ENCODE measurements around the gene GPR152.

Gene GPR152

GRCh38 chr11:67449116-67449844 lies 3.2 kb downstream of the GPR152 start:
- Histone ChIP-seq H2AFZ (ENCODE audit: low read length, unreplicated experiment) (no peak overlapping the region), H3K4me3 (ENCODE audit: low read depth, low read length) (no peak overlapping the region), H3K4me1 (ENCODE audit: control insufficient read depth, insufficient read depth, low read length, unreplicated experiment) (no peaks in the 10 kb centered on the region), H3K79me2 (ENCODE audit: control insufficient read depth, insufficient read depth, low read length, unreplicated experiment) (no peaks in the 10 kb centered on the region), H3K36me3 (ENCODE audit: insufficient read depth, low read length) (no peaks in the 10 kb centered on the region), H3K27me3 (ENCODE audit: insufficient read depth, low read length) (no peaks in the 10 kb centered on the region), H3K27ac (ENCODE audit: low read depth, low read length) (no peak overlapping the region)

DNA sequence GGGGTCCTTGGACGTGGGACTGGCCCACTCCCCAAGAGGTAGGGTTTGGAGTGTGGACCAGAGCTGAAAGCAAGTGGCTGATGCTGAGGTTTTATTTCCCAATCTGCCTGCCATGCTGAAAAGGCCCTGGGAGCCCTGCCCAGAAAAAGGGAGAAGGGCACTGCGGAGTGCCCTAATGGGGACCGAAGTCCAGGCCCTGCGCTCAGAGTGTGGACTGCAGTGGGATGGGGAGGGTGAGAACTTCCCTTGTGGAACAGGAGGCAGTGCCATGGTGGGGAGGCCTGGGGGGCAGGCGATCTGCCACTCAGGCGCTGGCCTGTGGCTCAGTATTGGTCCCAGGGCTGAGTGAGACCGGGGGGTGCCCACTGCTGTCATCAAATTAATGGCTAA lies 4.3 kb downstream of the GPR152 start:
- Histone ChIP-seq H3K4me1 (ENCODE audit: control insufficient read depth, insufficient read depth, low read length, unreplicated experiment) (no peaks in the 10 kb centered on the region), H3K79me2 (ENCODE audit: control insufficient read depth, insufficient read depth, low read length, unreplicated experiment) (no peaks in the 10 kb centered on the region), H2AFZ (ENCODE audit: low read length, unreplicated experiment) (no peak overlapping the region), H3K36me3 (ENCODE audit: insufficient read depth, low read length) (no peaks in the 10 kb centered on the region), H3K27me3 (ENCODE audit: insufficient read depth, low read length) (no peaks in the 10 kb centered on the region), H3K27ac (ENCODE audit: low read depth, low read length) (no peak overlapping the region), H3K4me3 (ENCODE audit: low read depth, low read length) (no peak overlapping the region)

DNA sequence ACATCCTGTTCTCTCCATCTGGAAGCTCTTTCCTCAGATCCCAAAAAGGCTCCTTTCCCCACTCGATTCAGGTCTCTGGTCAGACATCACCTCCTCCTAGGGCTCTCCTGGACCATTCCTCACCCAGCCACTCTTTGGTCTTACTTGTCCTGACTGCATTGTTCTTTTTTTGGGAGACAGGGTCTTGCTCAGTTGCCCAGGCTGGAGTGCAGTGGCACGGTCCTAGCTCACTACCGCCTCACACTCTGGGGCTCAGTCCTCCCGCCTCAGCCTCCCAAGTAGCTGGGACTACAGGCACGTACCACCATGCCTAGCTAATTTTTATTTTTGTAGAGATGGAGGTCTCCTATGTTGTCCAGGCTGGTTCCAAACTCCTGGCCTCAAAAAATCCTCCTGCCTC lies 7.0 kb downstream of the GPR152 start:
- no peak overlapping the region for H3K4me3 ChIP-seq (ENCODE audit: low read depth, low read length)
- H2AFZ ChIP-seq (ENCODE audit: low read length, unreplicated experiment), result no peak overlapping the region
- H3K27ac ChIP-seq (ENCODE audit: low read depth, low read length), result no peak overlapping the region
- peaks cover 7% of the 10 kb centered on the region for H3K4me1 ChIP-seq (ENCODE audit: control insufficient read depth, insufficient read depth, low read length, unreplicated experiment)
- no peaks in the 10 kb centered on the region for H3K36me3 ChIP-seq (ENCODE audit: insufficient read depth, low read length)
- peaks cover 6% of the 10 kb centered on the region for H3K79me2 ChIP-seq (ENCODE audit: control insufficient read depth, insufficient read depth, low read length, unreplicated experiment)
- no peaks in the 10 kb centered on the region for H3K27me3 ChIP-seq (ENCODE audit: insufficient read depth, low read length)

DNA sequence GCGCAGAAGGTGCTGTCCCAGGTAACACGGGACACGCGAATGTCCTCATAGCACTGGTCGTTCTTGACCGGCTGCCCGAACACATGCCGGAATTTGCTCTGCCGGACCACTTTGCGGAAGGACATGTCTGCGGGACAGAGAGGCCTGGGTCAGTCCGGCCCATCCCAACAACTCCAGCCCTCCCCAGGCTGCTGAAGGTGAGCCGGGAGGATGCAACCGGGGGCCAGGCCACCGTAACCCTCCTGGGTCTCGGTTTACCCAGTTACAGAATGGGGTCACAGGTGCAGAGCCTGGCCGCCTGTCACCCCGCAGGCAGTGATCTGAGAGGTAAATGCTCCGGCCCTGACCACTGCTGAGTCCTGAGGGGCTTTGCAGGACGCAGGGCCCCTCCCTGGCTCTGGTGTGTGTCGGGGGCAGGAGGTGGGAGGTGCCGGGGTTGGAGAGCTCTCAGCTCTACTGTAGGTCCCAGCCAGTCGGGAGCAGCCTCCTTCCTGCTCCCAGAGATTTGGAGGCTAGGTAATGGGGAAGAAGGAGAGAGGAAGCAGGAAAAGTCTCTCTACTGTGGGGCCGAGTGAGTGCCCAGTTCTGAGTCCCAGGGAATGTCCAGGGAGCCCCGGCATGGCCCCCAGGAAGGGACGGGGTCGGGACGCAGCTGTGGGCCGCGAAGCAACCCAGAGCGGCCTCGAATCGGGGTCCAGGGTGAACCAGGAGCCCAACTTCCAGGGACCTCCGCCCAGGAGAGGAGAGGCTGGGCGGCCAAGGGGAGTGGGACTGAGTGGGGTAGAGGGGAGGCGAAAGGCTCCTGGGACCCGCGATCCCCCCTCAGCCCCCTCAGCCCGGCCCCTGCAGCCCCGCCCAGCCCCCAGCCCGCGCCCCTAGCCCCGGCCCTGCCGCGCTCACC lies 9.8 kb downstream of the GPR152 start:
- Histone ChIP-seq H3K4me1 (ENCODE audit: control insufficient read depth, insufficient read depth, low read length, unreplicated experiment) (peaks cover 7% of the 10 kb centered on the region), H3K27me3 (ENCODE audit: insufficient read depth, low read length) (no peaks in the 10 kb centered on the region), H3K4me3 (ENCODE audit: low read depth, low read length) (peak overlapping the region; percentile 98), H3K79me2 (ENCODE audit: control insufficient read depth, insufficient read depth, low read length, unreplicated experiment) (peaks cover 6% of the 10 kb centered on the region), H3K27ac (ENCODE audit: low read depth, low read length) (peak overlapping the region; percentile 41), H2AFZ (ENCODE audit: low read length, unreplicated experiment) (no peak overlapping the region), H3K36me3 (ENCODE audit: insufficient read depth, low read length) (no peaks in the 10 kb centered on the region)

- Histone ChIP-seq H3K4me1 (ENCODE audit: control insufficient read depth, insufficient read depth, low read length, unreplicated experiment) (peaks cover 7% of the 10 kb centered on the region), H2AFZ (ENCODE audit: low read length, unreplicated experiment) (no peak overlapping the region), H3K27me3 (ENCODE audit: insufficient read depth, low read length) (no peaks in the 10 kb centered on the region), H3K36me3 (ENCODE audit: insufficient read depth, low read length) (no peaks in the 10 kb centered on the region), H3K4me3 (ENCODE audit: low read depth, low read length) (peak overlapping the region; percentile 98; the same call in 1 of the 2 replicates), H3K27ac (ENCODE audit: low read depth, low read length) (no peak overlapping the region), H3K79me2 (ENCODE audit: control insufficient read depth, insufficient read depth, low read length, unreplicated experiment) (peaks cover 6% of the 10 kb centered on the region)
These were observed 10.7 kb downstream of the GPR152 start for GRCh38 chr11:67441731-67442351.

- Histone ChIP-seq H2AFZ (ENCODE audit: low read length, unreplicated experiment) (no peak overlapping the region), H3K79me2 (ENCODE audit: control insufficient read depth, insufficient read depth, low read length, unreplicated experiment) (peaks cover 6% of the 10 kb centered on the region), H3K27me3 (ENCODE audit: insufficient read depth, low read length) (no peaks in the 10 kb centered on the region), H3K27ac (ENCODE audit: low read depth, low read length) (no peak overlapping the region), H3K4me3 (ENCODE audit: low read depth, low read length) (no peak overlapping the region), H3K4me1 (ENCODE audit: control insufficient read depth, insufficient read depth, low read length, unreplicated experiment) (peaks cover 7% of the 10 kb centered on the region), H3K36me3 (ENCODE audit: insufficient read depth, low read length) (no peaks in the 10 kb centered on the region)
These were observed 11.4 kb downstream of the GPR152 start for GRCh38 chr11:67441098-67441563.

GRCh38 chr11:67440229-67441097 lies 12.1 kb downstream of the GPR152 start:
- Histone ChIP-seq H3K4me1 (ENCODE audit: control insufficient read depth, insufficient read depth, low read length, unreplicated experiment) (peaks cover 7% of the 10 kb centered on the region), H3K79me2 (ENCODE audit: control insufficient read depth, insufficient read depth, low read length, unreplicated experiment) (peaks cover 6% of the 10 kb centered on the region), H3K36me3 (ENCODE audit: insufficient read depth, low read length) (no peaks in the 10 kb centered on the region), H3K27ac (ENCODE audit: low read depth, low read length) (no peak overlapping the region), H3K4me3 (ENCODE audit: low read depth, low read length) (no peak overlapping the region), H2AFZ (ENCODE audit: low read length, unreplicated experiment) (no peak overlapping the region), H3K27me3 (ENCODE audit: insufficient read depth, low read length) (no peaks in the 10 kb centered on the region)

GRCh38 chr11:67439321-67440228 lies 13.0 kb downstream of the GPR152 start:
- Histone ChIP-seq H3K27ac (ENCODE audit: low read depth, low read length) (no peak overlapping the region), H2AFZ (ENCODE audit: low read length, unreplicated experiment) (no peak overlapping the region), H3K4me3 (ENCODE audit: low read depth, low read length) (no peak overlapping the region)

DNA sequence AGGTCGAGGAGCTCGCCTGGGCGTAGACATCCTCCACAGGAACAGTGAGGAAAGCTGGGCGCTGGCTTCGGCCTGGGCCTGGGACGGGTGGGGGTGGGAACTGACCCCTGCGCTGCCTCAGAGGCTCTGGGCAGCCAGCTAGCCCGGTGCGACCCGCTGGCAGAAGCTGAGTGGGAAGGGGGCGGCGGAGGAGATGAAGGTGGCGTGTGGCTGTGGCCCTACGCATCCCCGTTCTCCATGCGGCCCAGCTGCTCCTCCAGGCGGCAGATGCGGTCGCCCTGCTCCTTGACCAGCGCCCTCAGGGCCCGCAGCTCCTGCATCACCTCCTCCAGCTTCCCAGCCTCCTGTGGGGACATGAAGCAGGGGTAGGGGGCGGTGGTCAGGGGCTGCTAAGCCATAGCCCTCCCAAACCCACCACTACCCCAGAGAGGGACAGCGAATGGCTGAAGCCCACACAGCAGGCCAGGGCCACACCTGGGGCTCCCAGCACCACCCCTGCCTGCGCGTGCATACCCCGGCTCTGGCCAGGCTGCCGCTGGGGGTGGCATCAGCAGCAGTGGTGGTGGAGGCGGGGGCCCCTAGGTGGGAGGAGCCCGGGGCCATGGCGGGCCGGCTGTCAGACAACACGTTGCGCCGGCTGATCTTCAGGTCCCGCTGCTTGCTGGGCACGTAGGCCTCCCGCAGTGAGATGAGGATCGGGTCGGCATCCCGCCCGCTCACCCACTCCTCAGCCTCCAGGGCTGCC lies 14.2 kb downstream of the GPR152 start:
- Histone ChIP-seq H3K27me3 (ENCODE audit: insufficient read depth, low read length) (no peaks in the 10 kb centered on the region), H3K79me2 (ENCODE audit: control insufficient read depth, insufficient read depth, low read length, unreplicated experiment) (peaks cover 6% of the 10 kb centered on the region), H2AFZ (ENCODE audit: low read length, unreplicated experiment) (no peak overlapping the region), H3K27ac (ENCODE audit: low read depth, low read length) (no peak overlapping the region), H3K4me1 (ENCODE audit: control insufficient read depth, insufficient read depth, low read length, unreplicated experiment) (peaks cover 7% of the 10 kb centered on the region), H3K4me3 (ENCODE audit: low read depth, low read length) (no peak overlapping the region), H3K36me3 (ENCODE audit: insufficient read depth, low read length) (no peaks in the 10 kb centered on the region)

More at GRCh38 chr11:67439321-67440228, 13.0 kb downstream of the GPR152 start:
- peaks cover 7% of the 10 kb centered on the region for H3K4me1 ChIP-seq (ENCODE audit: control insufficient read depth, insufficient read depth, low read length, unreplicated experiment)
- no peaks in the 10 kb centered on the region for H3K27me3 ChIP-seq (ENCODE audit: insufficient read depth, low read length)
- peaks cover 6% of the 10 kb centered on the region for H3K79me2 ChIP-seq (ENCODE audit: control insufficient read depth, insufficient read depth, low read length, unreplicated experiment)
- no peaks in the 10 kb centered on the region for H3K36me3 ChIP-seq (ENCODE audit: insufficient read depth, low read length)
